HepG2 (cell line): Measurements from ENCODE around the gene TMIGD3. TPM values are rescaled to one million over a fixed set of nuclear protein-coding genes. Genes with fewer than 3 reads are reported as not detected.
A peak's percentile ranks its signal among the peaks of the same experiment; 100 is the strongest.

ENCODE experiments used
- LCORL ChIP-seq, 2 experiments: fragments of 450-650 bp in 1 of 2; sonication (generic) in 1 of 2; formaldehyde crosslinking in 1 of 2; IDR thresholded peaks; 2 replicates each; pipeline versions ENCODE4 v1.5.0 to v1.6.1; 2017 to 2020; ENCODE audit warnings: antibody characterized with exemption in 1 of 2, missing genetic modification reagents in 1 of 2
- MATR3 ChIP-seq: sonication (generic); formaldehyde crosslinking; IDR thresholded peaks from 2 replicates; pipeline ENCODE4 v1.4.0; 2020; ENCODE audit warnings: missing genetic modification reagents
- REL ChIP-seq: sonication (generic); formaldehyde crosslinking; conservative IDR thresholded peaks from 2 replicates; pipeline ENCODE4 v1.8.0; 2022; ENCODE audit warnings: mild to moderate bottlenecking, missing genetic modification reagents, moderate library complexity
- TGIF2 ChIP-seq: IDR thresholded peaks from 2 replicates; pipeline ENCODE4 v1.6.1; 2016; ENCODE audit warnings: control low read depth, missing compliant biosample characterization
- ZBTB7B ChIP-seq: sonication (generic); formaldehyde crosslinking; IDR thresholded peaks from 2 replicates; pipeline ENCODE4 v1.4.0; 2020; ENCODE audit warnings: missing genetic modification reagents
- ZNF292 ChIP-seq: sonication (generic); formaldehyde crosslinking; IDR thresholded peaks from 2 replicates; pipeline ENCODE4 v1.8.1; 2022; ENCODE audit warnings: mild to moderate bottlenecking, low read depth, missing genetic modification reagents, borderline replicate concordance
- ZNF567 ChIP-seq: sonication (generic); formaldehyde crosslinking; IDR thresholded peaks from 2 replicates; pipeline ENCODE4 v1.8.1; 2023; ENCODE audit warnings: mild to moderate bottlenecking, missing genetic modification reagents, borderline replicate concordance
- polyA plus RNA-seq, 8 experiments: library from polyadenylated mRNA; depleted of rRNA in 3 of 8; stranded (reverse) in 7 of 8; unstranded in 1 of 8; fragments of >200 nt; fragmentation: Illumina TruSeq in 4 of 8; extraction: Trizol in 4 of 8; gene quantifications; 2 replicates each; pipeline versions ENCODE4 v1.2.1 to v1.2.3, GENCODE V29; 2011 to 2016; ENCODE audit warnings: low read depth in 4 of 8, missing spikeins in 1 of 8, mixed read lengths in 1 of 8; ENCODE audit not compliant: insufficient read depth in 1 of 8
- total RNA-seq, 5 experiments: library from RNA; depleted of rRNA; stranded (reverse); fragments of >200 nt; fragmentation: Illumina TruSeq; extraction: Trizol; gene quantifications; 2 replicates each; pipeline ENCODE4 v1.2.3, GENCODE V29; 2016; ENCODE audit warnings: low read depth in 1 of 5
- TF ChIP-seq, protein P1 (sequence below): sonication (generic); formaldehyde crosslinking; IDR thresholded peaks from 2 replicates; pipeline ENCODE4 v1.4.0; 2020; ENCODE audit warnings: mild to moderate bottlenecking, missing genetic modification reagents
- TF ChIP-seq, protein P2 (sequence below): sonication (generic); formaldehyde crosslinking; IDR thresholded peaks from 2 replicates; pipeline ENCODE4 v1.8.1; 2023; ENCODE audit warnings: mild to moderate bottlenecking, inconsistent platforms, moderate library complexity, missing genetic modification reagents, borderline replicate concordance

TMIGD3 gene
- total and polyA plus RNA-seq, 2 of the 13 experiments (the other 11 are each of a cell fraction or from before 2014, with no cell fraction given): not detected

DNA sequence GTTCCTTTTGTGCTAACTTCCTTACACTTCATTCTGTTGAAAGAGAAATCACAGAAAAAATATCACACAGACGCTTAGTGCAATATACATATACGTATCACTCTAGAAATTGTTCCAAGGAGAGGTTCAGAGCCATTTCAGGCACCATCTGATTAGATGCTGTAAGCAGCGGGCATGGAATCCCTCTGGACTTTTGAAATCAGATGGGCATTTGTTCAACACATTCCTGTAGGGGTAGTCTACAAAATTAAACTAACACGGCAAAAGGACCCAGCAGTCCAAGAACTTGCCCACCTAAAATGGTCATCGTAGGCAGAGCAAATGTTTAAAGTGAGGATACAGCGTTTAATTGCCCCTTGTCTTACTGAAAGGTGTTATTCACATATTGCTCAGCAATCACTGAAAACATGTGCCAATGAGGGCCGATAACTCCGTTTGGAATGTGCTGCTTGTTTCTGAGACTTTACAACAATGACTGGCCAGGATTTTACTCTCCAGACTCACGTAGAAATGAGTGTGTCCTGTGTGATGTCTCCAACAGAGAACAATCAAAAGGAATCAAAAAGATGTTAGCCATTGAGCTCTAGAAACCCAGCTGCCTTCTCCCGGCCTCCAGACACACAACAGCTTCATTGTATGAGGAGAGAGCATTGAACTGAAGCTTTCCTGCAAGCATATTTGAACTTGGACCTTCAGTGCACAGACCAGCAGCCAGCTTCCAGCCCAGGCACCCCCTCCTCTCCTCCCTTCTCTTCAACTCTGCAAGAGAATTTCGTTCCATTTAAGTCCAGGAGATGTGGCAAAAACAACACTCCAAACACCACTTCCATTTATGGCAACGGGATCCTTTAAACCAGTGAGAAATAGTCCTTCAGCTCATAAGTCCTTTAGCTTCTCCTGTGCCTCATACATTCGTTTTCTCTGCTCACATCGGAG is 32.1 kb upstream of the TMIGD3 start (continued):
- TF ChIP-seq, protein P1, sequence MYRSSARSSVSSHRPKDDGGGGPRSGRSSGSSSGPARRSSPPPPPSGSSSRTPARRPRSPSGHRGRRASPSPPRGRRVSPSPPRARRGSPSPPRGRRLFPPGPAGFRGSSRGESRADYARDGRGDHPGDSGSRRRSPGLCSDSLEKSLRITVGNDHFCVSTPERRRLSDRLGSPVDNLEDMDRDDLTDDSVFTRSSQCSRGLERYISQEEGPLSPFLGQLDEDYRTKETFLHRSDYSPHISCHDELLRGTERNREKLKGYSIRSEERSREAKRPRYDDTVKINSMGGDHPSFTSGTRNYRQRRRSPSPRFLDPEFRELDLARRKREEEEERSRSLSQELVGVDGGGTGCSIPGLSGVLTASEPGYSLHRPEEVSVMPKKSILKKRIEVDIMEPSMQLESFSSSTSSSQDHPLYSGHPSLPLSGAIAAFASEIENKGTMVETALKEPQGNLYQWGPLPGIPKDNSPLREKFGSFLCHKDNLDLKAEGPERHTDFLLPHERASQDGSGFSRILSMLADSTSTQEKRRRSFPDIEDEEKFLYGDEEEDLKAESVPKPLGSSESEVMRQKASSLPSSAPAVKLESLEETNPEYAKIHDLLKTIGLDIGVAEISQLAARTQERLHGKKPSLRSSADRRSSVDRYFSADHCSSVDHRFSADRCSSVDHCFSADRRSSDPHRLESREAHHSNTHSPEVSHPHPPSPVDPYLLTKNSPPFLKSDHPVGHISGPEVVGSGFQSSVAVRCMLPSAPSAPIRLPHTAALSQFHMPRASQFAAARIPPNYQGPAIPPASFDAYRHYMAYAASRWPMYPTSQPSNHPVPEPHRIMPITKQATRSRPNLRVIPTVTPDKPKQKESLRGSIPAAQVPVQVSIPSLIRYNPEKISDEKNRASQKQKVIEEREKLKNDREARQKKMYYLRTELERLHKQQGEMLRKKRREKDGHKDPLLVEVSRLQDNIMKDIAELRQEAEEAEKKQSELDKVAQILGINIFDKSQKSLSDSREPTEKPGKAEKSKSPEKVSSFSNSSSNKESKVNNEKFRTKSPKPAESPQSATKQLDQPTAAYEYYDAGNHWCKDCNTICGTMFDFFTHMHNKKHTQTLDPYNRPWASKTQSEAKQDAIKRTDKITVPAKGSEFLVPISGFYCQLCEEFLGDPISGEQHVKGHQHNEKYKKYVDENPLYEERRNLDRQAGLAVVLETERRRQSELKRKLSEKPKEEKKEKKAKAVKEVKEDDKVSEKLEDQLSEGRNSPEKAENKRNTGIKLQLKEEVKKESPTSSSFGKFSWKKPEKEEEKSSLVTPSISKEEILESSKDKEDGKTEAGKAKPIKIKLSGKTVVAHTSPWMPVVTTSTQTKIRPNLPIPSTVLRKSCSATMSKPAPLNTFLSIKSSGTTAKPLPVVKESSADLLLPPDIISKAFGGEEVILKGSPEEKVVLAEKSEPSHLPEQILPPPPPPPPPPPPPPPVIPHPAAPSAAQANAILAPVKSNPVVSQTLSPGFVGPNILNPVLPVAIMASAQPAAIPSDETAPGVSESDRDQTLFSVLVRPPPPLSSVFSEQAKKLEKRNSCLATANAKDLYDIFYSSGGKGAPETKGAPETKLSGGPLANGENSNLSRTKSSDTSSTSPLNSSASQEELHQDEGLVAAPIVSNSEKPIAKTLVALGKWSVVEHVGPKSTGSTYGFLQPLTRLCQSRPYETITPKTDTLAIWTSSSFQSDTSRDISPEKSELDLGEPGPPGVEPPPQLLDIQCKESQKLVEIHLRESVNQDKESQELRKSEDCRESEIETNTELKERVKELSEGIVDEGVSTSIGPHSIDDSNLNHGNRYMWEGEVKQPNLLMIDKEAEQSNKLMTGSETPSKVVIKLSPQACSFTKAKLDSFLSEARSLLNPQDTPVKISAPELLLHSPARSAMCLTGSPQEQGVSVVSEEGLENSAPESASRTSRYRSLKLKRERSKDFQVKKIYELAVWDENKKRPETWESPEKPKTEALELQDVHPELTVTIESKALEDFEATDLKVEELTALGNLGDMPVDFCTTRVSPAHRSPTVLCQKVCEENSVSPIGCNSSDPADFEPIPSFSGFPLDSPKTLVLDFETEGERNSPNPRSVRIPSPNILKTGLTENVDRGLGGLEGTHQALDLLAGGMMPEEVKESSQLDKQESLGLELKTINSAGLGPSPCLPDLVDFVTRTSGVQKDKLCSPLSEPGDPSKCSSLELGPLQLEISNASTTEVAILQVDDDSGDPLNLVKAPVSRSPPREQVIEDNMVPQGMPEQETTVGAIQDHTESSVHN (CRISPR knock-in tag): no peak
- TF ChIP-seq ZNF292 (CRISPR knock-in tag): peak; percentile 96
- TF ChIP-seq TGIF2 (CRISPR knock-in tag): no peak
- TF ChIP-seq, protein P2, sequence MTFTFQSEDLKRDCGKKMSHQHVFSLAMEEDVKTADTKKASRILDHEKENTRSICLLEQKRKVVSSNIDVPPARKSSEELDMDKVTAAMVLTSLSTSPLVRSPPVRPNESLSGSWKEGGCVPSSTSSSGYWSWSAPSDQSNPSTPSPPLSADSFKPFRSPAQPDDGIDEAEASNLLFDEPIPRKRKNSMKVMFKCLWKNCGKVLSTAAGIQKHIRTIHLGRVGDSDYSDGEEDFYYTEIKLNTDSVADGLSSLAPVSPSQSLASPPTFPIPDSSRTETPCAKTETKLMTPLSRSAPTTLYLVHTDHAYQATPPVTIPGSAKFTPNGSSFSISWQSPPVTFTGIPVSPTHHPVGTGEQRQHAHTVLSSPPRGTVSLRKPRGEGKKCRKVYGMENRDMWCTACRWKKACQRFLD (CRISPR knock-in tag): no peak
- no peak for TF ChIP-seq MATR3 (CRISPR knock-in tag)
- TF ChIP-seq ZNF567 (CRISPR knock-in tag): no peak; the same call in 1 of the 2 replicates
- TF ChIP-seq LCORL (IDR thresholded peaks at IDR 0.05): no peak
- peak; percentile 48; the same call in 1 of the 2 replicates for TF ChIP-seq LCORL (CRISPR knock-in tag; IDR thresholded peaks at IDR 0.05)
- TF ChIP-seq REL (CRISPR knock-in tag): no peak
- TF ChIP-seq ZBTB7B: no peak
